HepG2 (cell line): ENCODE measurements around the gene NCS1. TPM values are rescaled to one million over a fixed set of nuclear protein-coding genes. Genes with fewer than 3 reads are reported as not detected.

Experiments
- ARNT2 ChIP-seq: sonication (generic); formaldehyde crosslinking; IDR thresholded peaks from 2 replicates; pipeline ENCODE4 v1.8.0; 2022; ENCODE audit warnings: mild to moderate bottlenecking, low read depth, missing genetic modification reagents, moderate library complexity
- NFIB ChIP-seq: sonication (generic); formaldehyde crosslinking; IDR thresholded peaks from 2 replicates; pipeline ENCODE4 v1.9.0; 2021; ENCODE audit warnings: missing genetic modification reagents, mild to moderate bottlenecking, borderline replicate concordance
- PCBP1 ChIP-seq: fragments of 200-400 bp; formaldehyde crosslinking; IDR thresholded peaks from 2 replicates; pipeline ENCODE4 v1.6.1; 2017; ENCODE audit warnings: mild to moderate bottlenecking, low read depth, low read length, borderline replicate concordance
- PHF5A ChIP-seq: IDR thresholded peaks from one replicate; pipeline ENCODE4 v1.6.1; 2018; ENCODE audit warnings: low read depth, missing genetic modification reagents; ENCODE audit not compliant: unreplicated experiment
- STAG1 ChIP-seq: sonication (generic); formaldehyde crosslinking; IDR thresholded peaks from 2 replicates; pipeline ENCODE4 v1.4.0; 2020; ENCODE audit warnings: missing genetic modification reagents
- ZMYM3 ChIP-seq: sonication (generic); formaldehyde crosslinking; IDR thresholded peaks from 2 replicates; pipeline ENCODE4 v1.5.1; 2020; ENCODE audit warnings: mild to moderate bottlenecking, missing genetic modification reagents
- ZNF335 ChIP-seq: sonication (generic); formaldehyde crosslinking; IDR thresholded peaks from 2 replicates; pipeline ENCODE4 v1.4.0; 2020; ENCODE audit warnings: missing genetic modification reagents
- ZNF572 ChIP-seq: sonication (generic); formaldehyde crosslinking; IDR thresholded peaks from 2 replicates; pipeline ENCODE4 v1.5.1; 2020; ENCODE audit warnings: mild to moderate bottlenecking, missing genetic modification reagents
- ZSCAN20 ChIP-seq: sonication (generic); formaldehyde crosslinking; IDR thresholded peaks from 2 replicates; pipeline ENCODE4 v1.4.0; 2020; ENCODE audit warnings: missing genetic modification reagents, mild to moderate bottlenecking, borderline replicate concordance
- polyA plus RNA-seq, 8 experiments: library from polyadenylated mRNA; depleted of rRNA in 3 of 8; stranded (reverse) in 7 of 8; unstranded in 1 of 8; fragments of >200 nt; fragmentation: Illumina TruSeq in 4 of 8; extraction: Trizol in 4 of 8; gene quantifications; 2 replicates each; pipeline versions ENCODE4 v1.2.1 to v1.2.3, GENCODE V29; 2011 to 2016; ENCODE audit warnings: low read depth in 4 of 8, missing spikeins in 1 of 8, mixed read lengths in 1 of 8; ENCODE audit not compliant: insufficient read depth in 1 of 8
- total RNA-seq, 5 experiments: library from RNA; depleted of rRNA; stranded (reverse); fragments of >200 nt; fragmentation: Illumina TruSeq; extraction: Trizol; gene quantifications; 2 replicates each; pipeline ENCODE4 v1.2.3, GENCODE V29; 2016; ENCODE audit warnings: low read depth in 1 of 5
- TF ChIP-seq, protein P1 (sequence below): sonication (generic); formaldehyde crosslinking; IDR thresholded peaks from 2 replicates; pipeline ENCODE4 v1.5.1; 2020; ENCODE audit warnings: mild to moderate bottlenecking, missing genetic modification reagents, borderline replicate concordance
- TF ChIP-seq, protein P2 (sequence below): IDR thresholded peaks from 2 replicates; pipeline ENCODE4 v1.6.1; 2012; ENCODE audit warnings: inconsistent platforms
- TF ChIP-seq, protein P3 (sequence below): sonication (generic); formaldehyde crosslinking; conservative IDR thresholded peaks from 2 replicates; pipeline ENCODE4 v1.4.0; 2020; ENCODE audit warnings: missing genetic modification reagents
- TF ChIP-seq, protein P4 (sequence below): sonication (generic); formaldehyde crosslinking; IDR thresholded peaks from 2 replicates; pipeline ENCODE4 v1.8.0; 2022; ENCODE audit warnings: mild to moderate bottlenecking, missing genetic modification reagents; ENCODE audit not compliant: insufficient replicate concordance
- TF ChIP-seq, protein P5 (sequence below): sonication (generic); formaldehyde crosslinking; IDR thresholded peaks from 2 replicates; pipeline ENCODE4 v1.5.0; 2020; ENCODE audit warnings: mild to moderate bottlenecking, missing genetic modification reagents
- TF ChIP-seq, protein P6 (sequence below): sonication (generic); formaldehyde crosslinking; IDR thresholded peaks from 2 replicates; pipeline ENCODE4 v1.4.0; 2020; ENCODE audit warnings: missing genetic modification reagents
- TF ChIP-seq, protein P7 (sequence below): sonication (generic); formaldehyde crosslinking; IDR thresholded peaks from 2 replicates; pipeline ENCODE4 v1.8.1; 2023; ENCODE audit warnings: missing genetic modification reagents, mild to moderate bottlenecking, borderline replicate concordance

The NCS1 gene
- total and polyA plus RNA-seq, 2 of the 13 experiments (the other 11 are each of a cell fraction or from before 2014, with no cell fraction given), result 4.7 to 6.1 TPM

DNA sequence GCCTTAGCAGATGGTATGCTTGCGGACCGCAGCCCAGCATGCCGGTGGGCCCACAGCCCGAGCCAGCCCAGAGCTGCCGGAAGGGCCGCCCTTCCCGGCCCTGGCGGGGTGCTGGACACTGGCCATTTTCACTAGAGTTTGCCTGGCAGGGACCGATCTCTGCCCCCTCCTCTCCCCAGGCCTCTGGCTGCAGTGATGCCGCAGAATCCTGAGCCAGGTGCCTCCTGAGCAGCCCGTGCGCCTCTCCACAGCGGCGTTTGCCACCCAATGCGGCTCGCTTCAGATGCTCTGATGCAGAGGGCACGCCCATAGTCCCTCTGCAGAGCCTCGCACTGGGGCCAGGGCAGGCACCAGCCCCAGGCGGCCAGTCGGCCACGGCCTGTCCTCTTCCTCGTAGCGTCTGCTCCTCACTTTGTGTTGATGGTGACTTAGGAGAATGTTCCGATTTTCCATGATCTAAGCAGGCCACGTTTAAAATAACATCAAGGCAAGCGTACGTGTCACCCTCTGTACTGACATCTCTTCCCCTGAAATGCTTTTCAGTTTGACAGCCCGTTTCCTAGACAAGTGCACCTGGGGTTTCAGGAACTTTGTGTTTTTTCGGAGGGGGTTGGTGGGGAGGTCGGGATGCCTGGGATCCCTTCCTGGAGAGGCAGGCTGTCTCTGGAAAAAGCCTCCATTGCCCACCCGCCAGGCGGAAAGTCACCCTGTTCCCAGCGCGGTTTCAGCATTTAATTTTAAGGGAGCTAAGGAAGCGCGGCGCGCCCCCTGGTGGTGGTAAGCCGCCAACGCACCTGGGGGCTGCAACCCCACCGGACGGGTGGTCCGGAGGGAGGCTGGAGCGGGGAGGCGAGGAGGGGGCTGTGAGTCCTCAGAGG is 63.6 kb downstream of the NCS1 start (continued):
- TF ChIP-seq PHF5A (CRISPR knock-in tag), result no peak
- no peak for TF ChIP-seq ZSCAN20
- TF ChIP-seq PCBP1, result no peak
- TF ChIP-seq, protein P1, sequence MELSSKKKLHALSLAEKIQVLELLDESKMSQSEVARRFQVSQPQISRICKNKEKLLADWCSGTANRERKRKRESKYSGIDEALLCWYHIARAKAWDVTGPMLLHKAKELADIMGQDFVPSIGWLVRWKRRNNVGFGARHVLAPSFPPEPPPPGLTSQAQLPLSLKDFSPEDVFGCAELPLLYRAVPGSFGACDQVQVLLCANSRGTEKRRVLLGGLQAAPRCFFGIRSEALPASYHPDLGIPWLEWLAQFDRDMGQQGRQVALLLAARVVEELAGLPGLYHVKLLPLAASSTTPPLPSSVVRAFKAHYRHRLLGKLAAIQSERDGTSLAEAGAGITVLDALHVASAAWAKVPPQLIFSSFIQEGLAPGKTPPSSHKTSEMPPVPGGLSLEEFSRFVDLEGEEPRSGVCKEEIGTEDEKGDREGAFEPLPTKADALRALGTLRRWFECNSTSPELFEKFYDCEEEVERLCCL (CRISPR knock-in tag), result no peak
- TF ChIP-seq, protein P2, sequence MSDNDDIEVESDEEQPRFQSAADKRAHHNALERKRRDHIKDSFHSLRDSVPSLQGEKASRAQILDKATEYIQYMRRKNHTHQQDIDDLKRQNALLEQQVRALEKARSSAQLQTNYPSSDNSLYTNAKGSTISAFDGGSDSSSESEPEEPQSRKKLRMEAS, result no peak; the same call in 1 of the 2 replicates
- peak; percentile 88 for TF ChIP-seq STAG1 (CRISPR knock-in tag)
- peak; percentile 39; the same call in 1 of the 2 replicates for TF ChIP-seq ZNF572
- TF ChIP-seq, protein P3, sequence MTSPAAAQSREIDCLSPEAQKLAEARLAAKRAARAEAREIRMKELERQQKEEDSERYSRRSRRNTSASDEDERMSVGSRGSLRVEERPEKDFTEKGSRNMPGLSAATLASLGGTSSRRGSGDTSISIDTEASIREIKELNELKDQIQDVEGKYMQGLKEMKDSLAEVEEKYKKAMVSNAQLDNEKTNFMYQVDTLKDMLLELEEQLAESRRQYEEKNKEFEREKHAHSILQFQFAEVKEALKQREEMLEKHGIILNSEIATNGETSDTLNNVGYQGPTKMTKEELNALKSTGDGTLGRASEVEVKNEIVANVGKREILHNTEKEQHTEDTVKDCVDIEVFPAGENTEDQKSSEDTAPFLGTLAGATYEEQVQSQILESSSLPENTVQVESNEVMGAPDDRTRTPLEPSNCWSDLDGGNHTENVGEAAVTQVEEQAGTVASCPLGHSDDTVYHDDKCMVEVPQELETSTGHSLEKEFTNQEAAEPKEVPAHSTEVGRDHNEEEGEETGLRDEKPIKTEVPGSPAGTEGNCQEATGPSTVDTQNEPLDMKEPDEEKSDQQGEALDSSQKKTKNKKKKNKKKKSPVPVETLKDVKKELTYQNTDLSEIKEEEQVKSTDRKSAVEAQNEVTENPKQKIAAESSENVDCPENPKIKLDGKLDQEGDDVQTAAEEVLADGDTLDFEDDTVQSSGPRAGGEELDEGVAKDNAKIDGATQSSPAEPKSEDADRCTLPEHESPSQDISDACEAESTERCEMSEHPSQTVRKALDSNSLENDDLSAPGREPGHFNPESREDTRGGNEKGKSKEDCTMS (CRISPR knock-in tag), result no peak
- TF ChIP-seq, protein P4, sequence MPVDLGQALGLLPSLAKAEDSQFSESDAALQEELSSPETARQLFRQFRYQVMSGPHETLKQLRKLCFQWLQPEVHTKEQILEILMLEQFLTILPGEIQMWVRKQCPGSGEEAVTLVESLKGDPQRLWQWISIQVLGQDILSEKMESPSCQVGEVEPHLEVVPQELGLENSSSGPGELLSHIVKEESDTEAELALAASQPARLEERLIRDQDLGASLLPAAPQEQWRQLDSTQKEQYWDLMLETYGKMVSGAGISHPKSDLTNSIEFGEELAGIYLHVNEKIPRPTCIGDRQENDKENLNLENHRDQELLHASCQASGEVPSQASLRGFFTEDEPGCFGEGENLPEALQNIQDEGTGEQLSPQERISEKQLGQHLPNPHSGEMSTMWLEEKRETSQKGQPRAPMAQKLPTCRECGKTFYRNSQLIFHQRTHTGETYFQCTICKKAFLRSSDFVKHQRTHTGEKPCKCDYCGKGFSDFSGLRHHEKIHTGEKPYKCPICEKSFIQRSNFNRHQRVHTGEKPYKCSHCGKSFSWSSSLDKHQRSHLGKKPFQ (CRISPR knock-in tag), result no peak
- TF ChIP-seq ZNF335 (CRISPR knock-in tag), result no peak
- TF ChIP-seq ZMYM3 (CRISPR knock-in tag), result no peak
- no peak for TF ChIP-seq ARNT2 (CRISPR knock-in tag)
- TF ChIP-seq, protein P5, sequence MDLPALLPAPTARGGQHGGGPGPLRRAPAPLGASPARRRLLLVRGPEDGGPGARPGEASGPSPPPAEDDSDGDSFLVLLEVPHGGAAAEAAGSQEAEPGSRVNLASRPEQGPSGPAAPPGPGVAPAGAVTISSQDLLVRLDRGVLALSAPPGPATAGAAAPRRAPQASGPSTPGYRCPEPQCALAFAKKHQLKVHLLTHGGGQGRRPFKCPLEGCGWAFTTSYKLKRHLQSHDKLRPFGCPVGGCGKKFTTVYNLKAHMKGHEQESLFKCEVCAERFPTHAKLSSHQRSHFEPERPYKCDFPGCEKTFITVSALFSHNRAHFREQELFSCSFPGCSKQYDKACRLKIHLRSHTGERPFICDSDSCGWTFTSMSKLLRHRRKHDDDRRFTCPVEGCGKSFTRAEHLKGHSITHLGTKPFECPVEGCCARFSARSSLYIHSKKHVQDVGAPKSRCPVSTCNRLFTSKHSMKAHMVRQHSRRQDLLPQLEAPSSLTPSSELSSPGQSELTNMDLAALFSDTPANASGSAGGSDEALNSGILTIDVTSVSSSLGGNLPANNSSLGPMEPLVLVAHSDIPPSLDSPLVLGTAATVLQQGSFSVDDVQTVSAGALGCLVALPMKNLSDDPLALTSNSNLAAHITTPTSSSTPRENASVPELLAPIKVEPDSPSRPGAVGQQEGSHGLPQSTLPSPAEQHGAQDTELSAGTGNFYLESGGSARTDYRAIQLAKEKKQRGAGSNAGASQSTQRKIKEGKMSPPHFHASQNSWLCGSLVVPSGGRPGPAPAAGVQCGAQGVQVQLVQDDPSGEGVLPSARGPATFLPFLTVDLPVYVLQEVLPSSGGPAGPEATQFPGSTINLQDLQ (CRISPR knock-in tag), result no peak
- TF ChIP-seq NFIB (CRISPR knock-in tag), result no peak
- TF ChIP-seq, protein P6, sequence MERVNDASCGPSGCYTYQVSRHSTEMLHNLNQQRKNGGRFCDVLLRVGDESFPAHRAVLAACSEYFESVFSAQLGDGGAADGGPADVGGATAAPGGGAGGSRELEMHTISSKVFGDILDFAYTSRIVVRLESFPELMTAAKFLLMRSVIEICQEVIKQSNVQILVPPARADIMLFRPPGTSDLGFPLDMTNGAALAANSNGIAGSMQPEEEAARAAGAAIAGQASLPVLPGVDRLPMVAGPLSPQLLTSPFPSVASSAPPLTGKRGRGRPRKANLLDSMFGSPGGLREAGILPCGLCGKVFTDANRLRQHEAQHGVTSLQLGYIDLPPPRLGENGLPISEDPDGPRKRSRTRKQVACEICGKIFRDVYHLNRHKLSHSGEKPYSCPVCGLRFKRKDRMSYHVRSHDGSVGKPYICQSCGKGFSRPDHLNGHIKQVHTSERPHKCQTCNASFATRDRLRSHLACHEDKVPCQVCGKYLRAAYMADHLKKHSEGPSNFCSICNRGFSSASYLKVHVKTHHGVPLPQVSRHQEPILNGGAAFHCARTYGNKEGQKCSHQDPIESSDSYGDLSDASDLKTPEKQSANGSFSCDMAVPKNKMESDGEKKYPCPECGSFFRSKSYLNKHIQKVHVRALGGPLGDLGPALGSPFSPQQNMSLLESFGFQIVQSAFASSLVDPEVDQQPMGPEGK (CRISPR knock-in tag), result peak; percentile 78
- TF ChIP-seq, protein P7, sequence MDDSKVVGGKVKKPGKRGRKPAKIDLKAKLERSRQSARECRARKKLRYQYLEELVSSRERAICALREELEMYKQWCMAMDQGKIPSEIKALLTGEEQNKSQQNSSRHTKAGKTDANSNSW (CRISPR knock-in tag), result no peak
